Breast epithelium (tissue), 4 donors: ENCODE data around the gene GYPA. TPM values are rescaled to one million over a fixed set of nuclear protein-coding genes. Genes with fewer than 3 reads are reported as not detected.

Experiments used
- DNase-seq, 2 donors: peaks; one replicate each; pipeline ENCODE4 v3.0.0-alpha.2; 2019; ENCODE audit warnings: low spot score in 2 of 2
- H3K27ac ChIP-seq, 2 donors: fragments of 200-600 bp; sonication (generic) in 1 of 2; one replicate each; pipeline ENCODE4 v1.5.1; 2016 to 2019; ENCODE audit warnings: mild to moderate bottlenecking in 1 of 2
- H3K27me3 ChIP-seq, 2 donors: fragments of 200-600 bp; sonication (generic) in 1 of 2; one replicate each; pipeline versions ENCODE4 v1.5.1 to v1.6.0; 2017 to 2019; ENCODE audit warnings: control low read depth in 1 of 2, mild to moderate bottlenecking in 1 of 2
- H3K36me3 ChIP-seq: fragments of 200-600 bp; one replicate; pipeline ENCODE4 v1.5.1; 2019
- H3K4me1 ChIP-seq, 2 donors: fragments of 200-600 bp; sonication (generic); one replicate each; pipeline ENCODE4 v1.5.1; 2016 to 2019; ENCODE audit warnings: control low read depth in 1 of 2
- H3K4me3 ChIP-seq, 3 donors: fragments of 200-600 bp; sonication (generic); 1 replicate in 2 of 3; 2 replicates in 1 of 3; pipeline ENCODE4 v1.5.1; 2016 to 2019; ENCODE audit warnings: mild to moderate bottlenecking in 3 of 3, moderate library complexity in 2 of 3
- H3K9me3 ChIP-seq, 2 donors: fragments of 200-600 bp; sonication (generic) in 1 of 2; one replicate each; pipeline ENCODE4 v1.5.1; 2016 to 2019; ENCODE audit warnings: control low read depth in 1 of 2
- CTCF ChIP-seq, 3 donors: fragments of 450-650 bp; IDR thresholded peaks; one replicate each; pipeline ENCODE4 v1.5.1; 2016 to 2017; ENCODE audit warnings: antibody characterized with exemption in 3 of 3, mild to moderate bottlenecking in 3 of 3, moderate library complexity in 3 of 3
- POLR2A ChIP-seq: fragments of 450-650 bp; IDR thresholded peaks from one replicate; pipeline ENCODE4 v1.6.1; 2016; ENCODE audit warnings: antibody characterized with exemption, mild to moderate bottlenecking, moderate library complexity
- POLR2AphosphoS5 ChIP-seq, 3 donors: sonication (generic); formaldehyde crosslinking; IDR thresholded peaks; one replicate each; pipeline ENCODE4 v1.6.1; 2017; ENCODE audit warnings: antibody characterized with exemption in 3 of 3
- intact Hi-C: fragments of 100-400 bp; cut with DNase I; formaldehyde crosslinking; loops from one replicate; pipeline ENCODE4 v1.15.1; 2023; ENCODE audit warnings: low total_unique reads
- total RNA-seq, 3 donors: library from RNA; depleted of rRNA; stranded (reverse); fragments of >200 nt; gene quantifications; one replicate each; pipeline ENCODE4 v1.1.0, GENCODE V29; 2016

GYPA gene
- total RNA-seq, 3 donors from 2014 or later: not detected

DNA sequence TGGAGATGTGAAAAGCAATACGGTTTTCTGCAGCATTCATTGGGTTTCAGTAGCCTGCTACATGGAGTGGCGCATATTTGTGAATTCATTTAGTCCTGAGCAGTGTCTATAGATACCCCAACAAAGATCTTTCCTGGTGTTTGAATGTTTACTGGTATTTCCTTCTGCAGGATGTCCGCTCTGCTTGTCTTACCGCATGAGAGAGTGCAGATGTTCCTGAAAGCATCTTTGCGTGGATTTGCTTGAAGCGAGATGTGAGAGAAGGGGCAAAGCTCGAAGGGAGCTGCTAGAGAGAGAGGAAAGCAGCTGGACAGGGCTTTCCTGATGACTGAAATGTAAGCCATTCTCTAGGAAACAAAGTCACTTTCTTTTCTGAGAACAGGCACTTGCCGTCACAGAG is 40.9 kb upstream of the GYPA start:
- H3K27ac ChIP-seq: no peak overlapping the region
- H3K36me3 ChIP-seq: no peaks in the 10 kb centered on the region
- H3K4me3 ChIP-seq: no peak overlapping the region
- no peaks in the 10 kb centered on the region for H3K4me1 ChIP-seq
- DNase-seq: no peak
- no peaks in the 10 kb centered on the region for H3K27me3 ChIP-seq
- H3K9me3 ChIP-seq: no peaks in the 10 kb centered on the region
- TF ChIP-seq POLR2A (no peak), POLR2AphosphoS5 (IDR thresholded peaks at IDR 0.05) (no peak), CTCF (IDR thresholded peaks at IDR 0.05) (no peak)
- intact Hi-C loops: no loop called here

- TF ChIP-seq POLR2A (no peak), CTCF (IDR thresholded peaks at IDR 0.05) (no peak), POLR2AphosphoS5 (IDR thresholded peaks at IDR 0.05) (no peak)
- intact Hi-C loops: no loop called here
Measured at GRCh38 chr4:144179152-144179739, 38.7 kb upstream of the GYPA start.

GRCh38 chr4:144178414-144178813 is 37.9 kb upstream of the GYPA start:
- Histone ChIP-seq H3K27me3 (no peaks in the 10 kb centered on the region), H3K4me1 (no peaks in the 10 kb centered on the region), H3K4me3 (no peak overlapping the region), H3K27ac (no peak overlapping the region), H3K36me3 (no peaks in the 10 kb centered on the region), H3K9me3 (no peaks in the 10 kb centered on the region)
- intact Hi-C loops: no loop called here
- DNase-seq: no peak
- no peak for TF ChIP-seq POLR2A
- no peak for TF ChIP-seq CTCF (IDR thresholded peaks at IDR 0.05)
- no peak for TF ChIP-seq POLR2AphosphoS5 (IDR thresholded peaks at IDR 0.05)

More at GRCh38 chr4:144179152-144179739, 38.7 kb upstream of the GYPA start:
- H3K36me3 ChIP-seq: no peaks in the 10 kb centered on the region
- no peak overlapping the region for H3K4me3 ChIP-seq
- H3K9me3 ChIP-seq: no peaks in the 10 kb centered on the region
- H3K27ac ChIP-seq: no peak overlapping the region
- DNase-seq: no peak
- H3K27me3 ChIP-seq: no peaks in the 10 kb centered on the region
- H3K4me1 ChIP-seq: no peaks in the 10 kb centered on the region

DNA sequence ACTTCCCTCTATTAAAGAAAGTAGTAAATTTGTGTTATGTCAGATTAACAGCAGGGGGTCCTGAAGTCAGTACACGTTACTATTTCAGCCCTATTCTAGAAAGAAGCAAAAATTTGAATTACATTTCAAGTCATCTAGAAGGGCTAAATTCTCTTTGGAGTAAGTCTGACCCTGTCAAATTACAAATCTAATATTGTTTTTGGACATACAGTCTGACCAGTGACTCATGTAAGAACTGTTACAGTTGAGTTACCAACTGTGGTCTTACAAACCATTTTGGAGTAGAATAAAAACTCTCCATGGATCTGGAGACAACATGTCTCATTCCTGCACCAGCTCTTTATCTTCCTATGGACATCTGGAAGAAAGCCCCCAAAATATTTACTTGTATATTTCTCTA is 36.0 kb upstream of the GYPA start:
- TF ChIP-seq POLR2A: no peak
- TF ChIP-seq POLR2AphosphoS5 (IDR thresholded peaks at IDR 0.05): no peak
- no peak for TF ChIP-seq CTCF (IDR thresholded peaks at IDR 0.05)
- intact Hi-C loops: no loop called here
- no peak overlapping the region for H3K4me3 ChIP-seq
- no peaks in the 10 kb centered on the region for H3K36me3 ChIP-seq
- H3K4me1 ChIP-seq: no peaks in the 10 kb centered on the region
- no peaks in the 10 kb centered on the region for H3K27me3 ChIP-seq
- DNase-seq: no peak
- no peak overlapping the region for H3K27ac ChIP-seq
- no peaks in the 10 kb centered on the region for H3K9me3 ChIP-seq

DNA sequence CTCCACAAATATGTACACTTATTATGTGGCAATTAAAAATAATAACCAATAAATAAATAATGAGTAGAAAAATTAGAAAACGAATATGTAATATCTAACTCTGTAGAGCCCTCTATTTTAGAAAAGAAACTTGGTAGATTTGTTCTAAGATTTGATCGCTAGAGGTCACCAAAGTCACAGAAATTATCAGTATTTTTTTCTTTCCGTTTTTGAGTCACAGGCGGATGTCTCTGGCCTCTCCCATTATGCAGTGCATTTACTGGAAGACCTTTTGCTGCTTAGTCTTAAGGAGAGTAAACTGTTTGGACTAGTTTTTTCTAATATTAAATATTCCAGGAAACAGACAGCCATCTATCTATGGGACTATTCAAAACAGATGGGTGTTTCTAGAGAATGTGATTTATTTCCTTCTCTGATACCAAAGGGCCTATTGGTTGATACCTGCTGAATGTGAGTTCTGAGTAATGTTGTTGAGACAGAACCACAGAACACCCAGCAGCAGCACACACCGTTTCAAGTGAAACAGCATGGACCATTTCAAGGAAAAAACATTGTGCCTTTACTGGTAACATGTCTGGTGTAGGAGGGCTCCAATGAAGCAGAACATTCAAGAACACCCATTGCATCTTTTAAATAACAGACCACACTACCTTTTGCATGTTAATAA is 34.0 kb upstream of the GYPA start:
- intact Hi-C loops: no loop called here
- Histone ChIP-seq H3K27me3 (no peaks in the 10 kb centered on the region), H3K36me3 (no peaks in the 10 kb centered on the region), H3K4me1 (no peaks in the 10 kb centered on the region), H3K27ac (no peak overlapping the region), H3K9me3 (no peaks in the 10 kb centered on the region), H3K4me3 (no peak overlapping the region)
- TF ChIP-seq POLR2AphosphoS5 (IDR thresholded peaks at IDR 0.05) (no peak), CTCF (IDR thresholded peaks at IDR 0.05) (peak in 2 of 3 donors; percentile 49)
- no peak for DNase-seq
